OCI-LY3 (cell line): ENCODE measurements around the gene HTR1A.

Experiments used
- CTCF ChIP-seq: fragments of 200-600, 300-600 bp; sonication (generic); IDR thresholded peaks from 2 replicates; pipeline ENCODE4 v1.5.1; 2014; ENCODE audit warnings: antibody characterized with exemption, low read length, low read depth
- EZH2phosphoT487 ChIP-seq: fragments of 200-600 bp; shearing (Covaris generic); IDR thresholded peaks from 2 replicates; pipeline ENCODE4 v1.6.1; 2018; ENCODE audit warnings: antibody characterized with exemption, mixed run types, low read depth

GRCh38 chr5:63961598-63962161, 565 bp downstream of the HTR1A start:
- TF ChIP-seq CTCF (no peak), EZH2phosphoT487 (no peak)
